Loucy (cell line): Measurements from ENCODE around the gene TBC1D30.

Experiments
- CTCF ChIP-seq: fragments of 200-600 bp; sonication (generic); conservative IDR thresholded peaks from 2 replicates; pipeline ENCODE4 v1.5.1; 2014; ENCODE audit warnings: mild to moderate bottlenecking, antibody characterized with exemption, low read length
- EZH2phosphoT487 ChIP-seq: fragments of 200-600 bp; IDR thresholded peaks from 2 replicates; pipeline ENCODE4 v1.6.1; 2018; ENCODE audit warnings: antibody characterized with exemption, mild to moderate bottlenecking, moderate library complexity, borderline replicate concordance

GRCh38 chr12:64840949-64841717 lies 16.7 kb downstream of the TBC1D30 start:
- TF ChIP-seq CTCF (no peak), EZH2phosphoT487 (no peak)
